CD4-positive, alpha-beta T cell (primary cell): Measurements from ENCODE around the gene ASB18. TPM values are rescaled to one million over a fixed set of nuclear protein-coding genes. Genes with fewer than 3 reads are reported as not detected.

Experiments used
- ATAC-seq: fragments of 200-7000 bp; cut with Tn5 transposase; one replicate; pipeline ENCODE4 v1.10.0; 2022; ENCODE audit warnings: mild to moderate bottlenecking; ENCODE audit not compliant: poor library complexity
- CTCF ChIA-PET: fragments of 350-600 bp; sonication (Branson Sonifier 250); formaldehyde crosslinking; loops from one replicate; lab custom pipeline; 2021; ENCODE audit warnings: antibody characterized with exemption, inconsistent platforms; lab: Charles Lee
- POLR2A ChIA-PET: fragments of 350-600 bp; sonication (Branson Sonifier 250); formaldehyde crosslinking; loops from one replicate; lab custom pipeline; 2021; ENCODE audit warnings: antibody characterized with exemption, inconsistent platforms; lab: Charles Lee
- DNase-seq, 14 experiments: peaks; one replicate each; pipeline ENCODE4 v3.0.0-alpha.2; 2013 to 2020; ENCODE audit warnings: mixed read lengths in 2 of 14
- H3K27ac ChIP-seq, 2 donors: one replicate each; pipeline versions ENCODE4 v1.5.1 to v1.7.0; 2013; ENCODE audit warnings: low read length in 2 of 2, low read depth in 1 of 2, mild to moderate bottlenecking in 1 of 2
- H3K27me3 ChIP-seq, 2 experiments: 1 replicate in 1 of 2; 2 replicates in 1 of 2; pipeline versions ENCODE4 v1.6.1 to v1.7.0; 2013; ENCODE audit warnings: low read length in 2 of 2, control low read depth in 1 of 2, mild to moderate bottlenecking in 1 of 2, moderate library complexity in 1 of 2; ENCODE audit not compliant: insufficient read depth in 2 of 2, control insufficient read depth in 1 of 2
- H3K36me3 ChIP-seq: one replicate; pipeline ENCODE4 v1.6.1; 2013; ENCODE audit warnings: low read length, control low read depth; ENCODE audit not compliant: insufficient read depth
- H3K4me1 ChIP-seq: one replicate; pipeline ENCODE4 v1.6.1; 2013; ENCODE audit warnings: low read length, control low read depth; ENCODE audit not compliant: insufficient read depth
- H3K4me3 ChIP-seq: one replicate; pipeline ENCODE4 v1.5.1; 2013; ENCODE audit warnings: mild to moderate bottlenecking, low read length, moderate library complexity
- H3K9me3 ChIP-seq, 2 experiments: 1 replicate in 1 of 2; 2 replicates in 1 of 2; pipeline versions ENCODE4 v1.6.1 to v1.7.0; 2013; ENCODE audit warnings: low read length in 2 of 2, mild to moderate bottlenecking in 2 of 2, control low read depth in 1 of 2, moderate library complexity in 1 of 2; ENCODE audit not compliant: control insufficient read depth in 1 of 2, insufficient read depth in 1 of 2
- H3K27ac Mint-ChIP-seq: one replicate; pipeline ENCODE4 v1.8.0; 2020; ENCODE audit warnings: mixed read lengths
- H3K27me3 Mint-ChIP-seq: one replicate; pipeline ENCODE4 v1.8.0; 2021; ENCODE audit warnings: mixed read lengths
- H3K36me3 Mint-ChIP-seq: one replicate; pipeline ENCODE4 v1.8.0; 2021; ENCODE audit warnings: low read depth, mixed read lengths
- H3K4me1 Mint-ChIP-seq: one replicate; pipeline ENCODE4 v1.8.0; 2021; ENCODE audit warnings: low read depth, mixed read lengths
- H3K4me3 Mint-ChIP-seq: one replicate; pipeline ENCODE4 v1.8.0; 2020; ENCODE audit warnings: mild to moderate bottlenecking, mixed read lengths
- H3K9me3 Mint-ChIP-seq: one replicate; pipeline ENCODE4 v1.8.0; 2020; ENCODE audit warnings: mixed read lengths
- CTCF ChIP-seq: fragments of 200-600 bp; IDR thresholded peaks from one replicate; pipeline ENCODE4 v1.8.0; 2022; ENCODE audit warnings: antibody characterized with exemption, mild to moderate bottlenecking
- intact Hi-C, 2 experiments: fragments of 100-400 bp; cut with DNase I in 1 of 2; cut with micrococcal nuclease in 1 of 2; formaldehyde crosslinking; loops; one replicate each; pipeline versions ENCODE4 v1.15.1 to v1.9.0; 2023 to 2025; cut with DNase I, micrococcal nuclease
- total RNA-seq, 174 experiments: library from RNA in 2 of 174; stranded (reverse) in 2 of 174; gene quantifications; one replicate each; pipeline ENCODE4 v1.2.3 and lab custom pipeline; 2021 to 2026

Gene ASB18
- total RNA-seq, 2 experiments from 2014 or later, result not detected

GRCh38 chr2:236156095-236156859 is 107.9 kb downstream of the ASB18 start:
- Histone ChIP-seq H3K4me1 (no peaks in the 10 kb centered on the region), H3K9me3 (peaks cover 5 to 51% of the 10 kb centered on the region in 2 experiments), H3K27ac (no peak overlapping the region), H3K36me3 (no peaks in the 10 kb centered on the region), H3K4me3 (no peak overlapping the region), H3K27me3 (peaks cover 8 to 36% of the 10 kb centered on the region in 2 experiments)
- DNase-seq (no peak), ATAC-seq (no peak)
- H3K9me3 Mint-ChIP-seq, result peaks cover 6% of the 10 kb centered on the region
- H3K4me1 Mint-ChIP-seq, result no peaks in the 10 kb centered on the region
- H3K36me3 Mint-ChIP-seq, result no peaks in the 10 kb centered on the region
- no peak overlapping the region for H3K27ac Mint-ChIP-seq
- no peak for TF ChIP-seq CTCF
- POLR2A ChIA-PET, result no interaction called here
- peaks cover 51% of the 10 kb centered on the region for H3K27me3 Mint-ChIP-seq
- H3K4me3 Mint-ChIP-seq, result no peak overlapping the region
- intact Hi-C loops, result no loop called here
- CTCF ChIA-PET, result no interaction called here

GRCh38 chr2:236155406-236155805 is 108.8 kb downstream of the ASB18 start:
- peaks cover 6% of the 10 kb centered on the region for H3K9me3 Mint-ChIP-seq
- Histone ChIP-seq H3K27ac (no peak overlapping the region), H3K27me3 (peaks cover 5 to 27% of the 10 kb centered on the region in 2 experiments), H3K9me3 (peaks cover 5 to 45% of the 10 kb centered on the region in 2 experiments), H3K36me3 (no peaks in the 10 kb centered on the region), H3K4me3 (no peak overlapping the region), H3K4me1 (no peaks in the 10 kb centered on the region)
- no peak for TF ChIP-seq CTCF
- ChIA-PET CTCF (no interaction called here), POLR2A (no interaction called here)
- DNase-seq (no peak), ATAC-seq (no peak)
- intact Hi-C loops, result no loop called here
- peaks cover 43% of the 10 kb centered on the region for H3K27me3 Mint-ChIP-seq
- H3K27ac Mint-ChIP-seq, result no peak overlapping the region
- no peaks in the 10 kb centered on the region for H3K4me1 Mint-ChIP-seq
- H3K4me3 Mint-ChIP-seq, result no peak overlapping the region
- no peaks in the 10 kb centered on the region for H3K36me3 Mint-ChIP-seq

- H3K27me3 Mint-ChIP-seq, result peaks cover 34% of the 10 kb centered on the region
- intact Hi-C loops, result no loop called here
- Histone ChIP-seq H3K36me3 (no peaks in the 10 kb centered on the region), H3K27me3 (peaks cover 10 to 13% of the 10 kb centered on the region in 2 experiments), H3K4me3 (no peak overlapping the region), H3K9me3 (peaks cover 0 to 11% of the 10 kb centered on the region in 2 experiments), H3K4me1 (no peaks in the 10 kb centered on the region), H3K27ac (no peak overlapping the region)
- no peak overlapping the region for H3K4me3 Mint-ChIP-seq
- no peak for ATAC-seq
- no peak overlapping the region for H3K27ac Mint-ChIP-seq
- TF ChIP-seq CTCF, result no peak
- H3K4me1 Mint-ChIP-seq, result no peaks in the 10 kb centered on the region
- POLR2A ChIA-PET, result no interaction called here
- no peak for DNase-seq
- no peaks in the 10 kb centered on the region for H3K9me3 Mint-ChIP-seq
- CTCF ChIA-PET, result no interaction called here
- H3K36me3 Mint-ChIP-seq, result no peaks in the 10 kb centered on the region
Measured at GRCh38 chr2:236146436-236146835, 117.8 kb downstream of the ASB18 start.
